Mesodermal cell (in vitro differentiated cells): ENCODE results near the gene PLEKHA6.

Experiments
- H3K27ac ChIP-seq: 2 replicates; pipeline ENCODE4 v1.7.0; 2013; ENCODE audit warnings: mild to moderate bottlenecking, low read depth, low read length, moderate library complexity; ENCODE audit not compliant: severe bottlenecking
- H3K36me3 ChIP-seq: 2 replicates; pipeline ENCODE4 v1.7.1; 2013; ENCODE audit warnings: mild to moderate bottlenecking, low read length, moderate library complexity; ENCODE audit not compliant: control insufficient read depth, insufficient read depth
- H3K4me1 ChIP-seq: one replicate; pipeline ENCODE4 v1.7.1; 2013; ENCODE audit warnings: mild to moderate bottlenecking, low read length; ENCODE audit not compliant: insufficient read depth, control insufficient read depth, poor library complexity, severe bottlenecking
- H3K4me3 ChIP-seq: 2 replicates; pipeline ENCODE4 v1.7.0; 2013; ENCODE audit warnings: low read length, control low read depth, mild to moderate bottlenecking; ENCODE audit not compliant: insufficient read depth, poor library complexity, severe bottlenecking; ENCODE audit errors: extremely low read depth
- H3K9me3 ChIP-seq: 2 replicates; pipeline ENCODE4 v1.7.1; 2013; ENCODE audit warnings: mild to moderate bottlenecking, low read length, moderate library complexity; ENCODE audit not compliant: control insufficient read depth
- WGBS, 2 experiments: methylation state at CpG; one replicate each; pipeline ENCODE4 v1.1.5; 2013; ENCODE audit warnings: missing lambda C conversion rate in 2 of 2; ENCODE audit not compliant: insufficient coverage in 2 of 2; 5-methylcytosine and 5-hydroxymethylcytosine counted together

PLEKHA6 gene

DNA sequence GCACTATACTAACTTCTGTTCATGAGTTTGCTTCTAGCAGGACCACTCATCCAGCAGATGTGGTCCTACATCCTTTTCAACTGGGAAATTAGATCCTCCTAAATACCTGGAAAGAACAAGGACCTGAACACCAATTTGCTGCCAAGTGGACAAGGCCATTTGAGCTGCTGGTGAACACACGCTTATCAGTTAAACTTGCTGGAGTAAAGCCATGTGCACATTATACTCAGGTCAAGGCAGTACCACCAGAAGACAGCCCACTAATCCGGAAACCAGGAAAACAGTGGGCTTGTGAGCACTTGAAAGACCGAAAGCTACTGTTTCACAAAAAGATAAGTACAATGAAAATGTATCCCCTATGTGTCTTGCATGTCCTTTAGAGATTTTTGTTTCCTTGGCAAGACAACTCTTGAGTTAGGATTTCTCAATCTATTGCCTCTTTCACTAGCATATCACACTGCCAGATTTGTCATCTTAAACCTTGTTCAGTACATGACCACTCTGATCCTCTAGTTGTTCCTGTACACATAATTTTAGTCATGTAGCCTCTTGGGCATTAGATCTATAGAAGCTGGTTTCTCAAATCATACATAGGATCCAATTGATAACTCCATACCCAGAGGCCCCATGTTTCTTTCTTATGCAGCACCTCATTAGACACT, 189.1 kb downstream of the PLEKHA6 start:
- H3K4me1 ChIP-seq = no peaks in the 10 kb centered on the region
- H3K36me3 ChIP-seq = no peaks in the 10 kb centered on the region
- no peak overlapping the region for H3K4me3 ChIP-seq
- peaks cover 21% of the 10 kb centered on the region for H3K9me3 ChIP-seq
- 88 to 90% methylated on average over 2 to 3 of the region's 3 CpGs for WGBS, 2 experiments
- no peak overlapping the region for H3K27ac ChIP-seq

DNA sequence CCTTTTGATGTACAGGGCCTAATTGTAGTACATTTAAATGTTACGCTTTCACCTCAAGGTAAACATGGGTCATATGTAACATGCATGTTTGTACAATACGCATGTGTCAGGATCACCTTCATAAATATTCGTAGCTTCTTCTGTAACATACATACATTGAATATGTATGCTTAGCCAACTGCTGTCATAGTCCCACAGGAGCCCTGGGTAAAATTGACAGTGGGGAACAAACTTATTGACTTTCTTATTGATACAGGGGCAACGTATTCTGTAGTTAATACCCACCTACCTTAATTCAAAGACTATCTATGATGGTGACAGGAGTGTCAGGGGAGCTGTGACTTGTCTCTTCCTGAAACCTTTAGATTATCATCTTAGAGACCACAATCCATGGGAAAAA, 189.9 kb downstream of the PLEKHA6 start:
- Histone ChIP-seq H3K4me3 (no peak overlapping the region), H3K36me3 (no peaks in the 10 kb centered on the region), H3K9me3 (peaks cover 21% of the 10 kb centered on the region), H3K4me1 (no peaks in the 10 kb centered on the region), H3K27ac (no peak overlapping the region)
- 80 to 100% methylated on average over 2 of the region's 4 CpGs for WGBS, 2 experiments
